ENCODE data around the gene KIF18B.

DNA sequence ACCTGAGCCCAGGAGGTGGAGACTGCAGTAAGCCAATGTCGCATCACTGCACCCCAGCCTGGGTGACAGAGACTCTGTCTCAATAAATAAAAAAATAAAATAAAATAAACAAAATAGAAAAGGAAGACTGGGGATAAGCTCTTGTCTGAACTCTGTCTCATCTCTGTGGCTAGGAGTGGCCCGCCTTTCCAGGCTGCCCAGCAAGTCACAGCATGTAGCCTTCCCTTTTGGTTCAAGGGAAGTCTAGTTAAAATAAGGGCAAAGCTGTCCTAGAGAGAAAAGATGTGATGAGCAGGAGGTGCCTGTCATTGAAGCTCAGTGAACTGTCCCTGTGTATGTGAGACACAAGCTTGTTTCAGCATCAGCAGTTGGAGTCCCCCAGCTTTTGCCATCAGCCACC, 29.6 kb downstream of the KIF18B start:
- TF ChIP-seq POLR2A (IDR thresholded peaks at IDR 0.05) = no peak
- TF ChIP-seq, protein P1, sequence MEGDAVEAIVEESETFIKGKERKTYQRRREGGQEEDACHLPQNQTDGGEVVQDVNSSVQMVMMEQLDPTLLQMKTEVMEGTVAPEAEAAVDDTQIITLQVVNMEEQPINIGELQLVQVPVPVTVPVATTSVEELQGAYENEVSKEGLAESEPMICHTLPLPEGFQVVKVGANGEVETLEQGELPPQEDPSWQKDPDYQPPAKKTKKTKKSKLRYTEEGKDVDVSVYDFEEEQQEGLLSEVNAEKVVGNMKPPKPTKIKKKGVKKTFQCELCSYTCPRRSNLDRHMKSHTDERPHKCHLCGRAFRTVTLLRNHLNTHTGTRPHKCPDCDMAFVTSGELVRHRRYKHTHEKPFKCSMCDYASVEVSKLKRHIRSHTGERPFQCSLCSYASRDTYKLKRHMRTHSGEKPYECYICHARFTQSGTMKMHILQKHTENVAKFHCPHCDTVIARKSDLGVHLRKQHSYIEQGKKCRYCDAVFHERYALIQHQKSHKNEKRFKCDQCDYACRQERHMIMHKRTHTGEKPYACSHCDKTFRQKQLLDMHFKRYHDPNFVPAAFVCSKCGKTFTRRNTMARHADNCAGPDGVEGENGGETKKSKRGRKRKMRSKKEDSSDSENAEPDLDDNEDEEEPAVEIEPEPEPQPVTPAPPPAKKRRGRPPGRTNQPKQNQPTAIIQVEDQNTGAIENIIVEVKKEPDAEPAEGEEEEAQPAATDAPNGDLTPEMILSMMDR (IDR thresholded peaks at IDR 0.05) = no peak

Data from heart left ventricle (tissue), 13 donors.